ENCODE results near the gene ANAPC2.

Gene ANAPC2

GRCh38 chr9:137188490-137189296 lies at the start of gene ANAPC2, which contains the start of gene SSNA1:
TSS of gene ANAPC2 (minus strand) at chr9:137188560. CDS start at chr9:137188532, 28 bp downstream.
TSS of gene SSNA1 (plus strand) at chr9:137188676. CDS start at chr9:137188727, 51 bp downstream.
- peak; percentile 95 for DNase-seq (ENCODE audit: low read depth)

DNA sequence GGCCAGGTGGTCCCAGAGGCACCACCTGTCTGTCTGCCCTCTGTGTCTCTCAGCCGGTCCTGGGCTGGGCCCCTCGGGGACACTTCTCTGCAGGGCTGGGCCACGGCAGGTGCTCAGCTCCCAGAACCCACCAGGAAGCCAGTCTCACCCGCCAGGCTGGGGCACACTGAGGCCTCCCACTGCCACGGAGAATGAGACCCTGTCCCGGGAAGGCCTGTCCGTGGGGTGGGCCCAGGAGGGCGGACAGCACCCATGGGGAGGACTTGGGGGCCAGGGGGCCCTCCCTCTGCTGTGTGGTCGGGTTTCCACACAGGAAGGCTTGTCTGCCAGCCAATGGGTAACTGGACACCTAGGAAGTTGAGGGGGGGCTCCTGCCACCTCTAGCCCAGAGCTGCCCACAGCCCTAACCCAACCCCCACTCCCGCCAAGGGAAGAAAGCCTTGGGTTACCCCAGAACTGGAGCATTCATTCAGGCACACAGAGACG lies 48.6 kb upstream of the ANAPC2 start:
- DNase-seq (ENCODE audit: low read depth), result no peak

- DNase-seq (ENCODE audit: low read depth), result peak; percentile 88
Observed at GRCh38 chr9:137236238-137236935, 48.0 kb upstream of the ANAPC2 start.

DNA sequence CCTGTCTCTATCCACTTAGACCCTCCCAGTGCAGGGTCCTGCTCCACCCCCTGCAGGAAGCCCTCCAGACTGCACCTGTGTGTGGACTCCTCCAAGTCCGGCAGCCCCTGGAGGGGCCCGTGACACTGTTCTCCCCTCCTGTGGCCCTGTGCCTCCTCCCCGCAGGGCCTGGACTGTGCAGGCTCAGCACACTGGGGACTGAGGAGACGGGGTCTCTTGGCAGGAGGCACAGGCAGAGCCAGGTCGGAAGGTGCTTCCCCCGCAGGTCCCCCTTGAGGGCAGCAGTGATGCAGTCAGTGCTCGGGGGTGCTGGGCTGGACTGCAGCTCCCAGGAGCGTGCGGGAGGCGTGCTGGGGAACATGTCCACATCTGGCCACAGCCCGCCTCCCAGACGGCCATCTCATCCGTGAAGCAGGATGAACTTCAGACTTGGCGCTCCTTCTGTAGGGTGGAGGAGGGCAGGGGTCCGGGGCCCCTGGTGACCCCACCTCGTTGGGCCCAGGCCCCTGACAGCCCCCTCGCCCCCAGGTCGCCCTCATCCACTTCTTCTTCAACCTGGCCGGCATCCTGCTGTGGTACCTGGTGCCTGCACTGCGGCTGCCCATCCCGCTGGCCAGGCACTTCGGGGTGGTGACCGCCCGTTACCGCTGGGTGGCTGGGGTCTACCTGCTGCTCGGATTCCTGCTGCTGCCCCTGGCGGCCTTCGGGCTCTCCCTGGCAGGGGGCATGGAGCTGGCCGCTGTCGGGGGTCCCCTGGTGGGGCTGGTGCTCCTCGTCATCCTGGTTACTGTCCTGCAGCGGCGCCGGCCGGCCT lies 47.3 kb upstream of the ANAPC2 start:
- DNase-seq (ENCODE audit: low read depth), result no peak

DNA sequence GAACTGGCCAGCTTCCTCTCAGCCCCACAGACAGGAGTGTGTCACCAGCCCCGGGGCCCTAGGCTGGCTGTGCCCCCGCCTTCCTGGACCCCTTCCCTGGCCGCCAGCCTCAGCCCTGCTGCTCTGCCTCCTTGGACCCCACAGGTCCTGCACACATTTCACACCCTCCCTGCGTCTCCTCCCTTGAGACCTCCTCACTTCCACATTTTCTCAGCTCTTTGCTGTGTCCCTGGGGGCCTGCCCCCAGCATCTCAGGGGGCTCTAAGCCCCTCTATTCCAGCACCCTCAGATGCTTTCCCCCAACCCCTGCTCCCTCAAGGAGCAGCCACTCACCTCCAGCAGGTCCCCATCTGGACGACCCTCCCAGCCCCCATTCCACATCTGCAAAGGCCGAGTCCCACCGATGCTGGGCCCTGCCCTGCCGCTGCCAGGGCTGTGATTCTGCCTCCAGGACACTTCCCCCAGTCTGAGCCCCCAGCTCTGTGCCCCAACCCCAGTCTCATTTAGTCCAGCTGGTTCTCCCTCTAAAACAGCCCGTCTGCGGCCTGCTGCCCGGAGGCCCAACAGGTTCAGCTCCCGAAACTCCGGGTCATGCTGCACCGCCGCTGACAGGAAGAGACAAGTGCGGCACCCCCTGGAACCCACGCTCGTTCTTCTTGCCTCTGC lies 46.5 kb upstream of the ANAPC2 start:
- no peak for DNase-seq (ENCODE audit: low read depth)

DNA sequence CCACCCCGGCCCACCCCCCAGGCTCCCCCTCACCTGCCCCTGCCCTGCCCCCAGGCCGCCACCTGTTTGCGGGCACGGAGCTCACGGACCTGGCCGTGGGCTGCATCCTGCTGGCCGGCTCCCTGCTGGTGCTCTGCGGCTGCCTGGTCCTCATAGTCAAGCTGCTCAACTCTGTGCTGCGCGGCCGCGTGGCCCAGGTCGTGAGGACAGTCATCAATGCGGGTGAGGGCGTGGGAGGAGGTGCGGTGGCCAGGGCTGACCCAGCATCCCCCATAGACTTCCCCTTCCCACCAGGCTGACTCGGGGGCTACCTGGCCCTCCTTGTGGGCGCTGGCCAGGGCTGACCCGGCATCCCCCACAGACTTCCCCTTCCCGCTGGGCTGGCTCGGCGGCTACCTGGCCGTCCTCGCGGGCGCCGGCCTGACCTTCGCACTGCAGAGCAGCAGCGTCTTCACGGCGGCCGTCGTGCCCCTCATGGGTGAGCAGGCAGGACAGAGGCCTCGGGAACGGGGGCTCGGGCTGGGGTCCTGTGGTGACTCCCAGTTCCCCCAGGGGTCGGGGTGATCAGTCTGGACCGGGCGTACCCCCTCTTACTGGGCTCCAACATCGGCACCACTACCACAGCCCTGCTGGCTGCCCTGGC lies 45.8 kb upstream of the ANAPC2 start:
- no peak for DNase-seq (ENCODE audit: low read depth)

GRCh38 chr9:137233143-137233980 lies 45.0 kb upstream of the ANAPC2 start:
- DNase-seq (ENCODE audit: low read depth), result no peak

DNA sequence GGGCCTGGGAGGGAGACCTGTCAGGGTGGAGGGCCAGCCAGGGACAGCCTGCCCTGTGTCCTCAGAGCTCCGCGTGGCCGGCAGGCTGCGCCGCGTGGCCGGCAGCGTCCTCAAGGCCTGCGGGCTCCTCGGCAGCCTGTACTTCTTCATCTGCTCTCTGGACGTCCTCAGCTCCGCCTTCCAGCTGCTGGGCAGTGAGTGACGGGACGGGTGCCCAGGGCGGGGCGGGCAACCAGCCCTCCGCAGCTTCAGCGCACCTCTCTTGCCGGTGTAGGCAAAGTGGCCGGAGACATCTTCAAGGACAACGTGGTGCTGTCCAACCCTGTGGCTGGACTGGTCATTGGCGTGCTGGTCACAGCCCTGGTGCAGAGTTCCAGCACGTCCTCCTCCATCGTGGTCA lies 44.1 kb upstream of the ANAPC2 start:
- no peak for DNase-seq (ENCODE audit: low read depth)

DNA sequence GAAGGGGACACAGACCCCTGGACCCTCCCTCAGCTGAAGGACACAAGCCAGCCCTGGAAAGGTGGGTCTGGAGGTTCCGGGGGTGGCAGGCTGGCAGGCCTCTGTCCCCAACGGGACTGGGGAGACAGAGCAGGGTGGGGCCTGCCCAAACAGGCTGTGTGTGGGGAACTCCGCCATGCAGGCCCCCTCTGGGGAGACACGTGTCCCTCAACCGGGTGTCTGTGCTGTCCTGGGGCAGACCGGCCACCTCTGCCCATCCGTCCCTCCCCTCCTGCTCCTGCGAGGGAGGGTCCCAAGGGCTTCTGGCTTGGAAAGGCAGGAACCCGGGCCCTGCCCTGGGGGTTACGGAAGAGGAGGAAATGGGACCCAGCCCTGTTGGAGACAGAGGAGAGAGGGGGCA lies 43.7 kb upstream of the ANAPC2 start:
- DNase-seq (ENCODE audit: low read depth), result no peak

DNA sequence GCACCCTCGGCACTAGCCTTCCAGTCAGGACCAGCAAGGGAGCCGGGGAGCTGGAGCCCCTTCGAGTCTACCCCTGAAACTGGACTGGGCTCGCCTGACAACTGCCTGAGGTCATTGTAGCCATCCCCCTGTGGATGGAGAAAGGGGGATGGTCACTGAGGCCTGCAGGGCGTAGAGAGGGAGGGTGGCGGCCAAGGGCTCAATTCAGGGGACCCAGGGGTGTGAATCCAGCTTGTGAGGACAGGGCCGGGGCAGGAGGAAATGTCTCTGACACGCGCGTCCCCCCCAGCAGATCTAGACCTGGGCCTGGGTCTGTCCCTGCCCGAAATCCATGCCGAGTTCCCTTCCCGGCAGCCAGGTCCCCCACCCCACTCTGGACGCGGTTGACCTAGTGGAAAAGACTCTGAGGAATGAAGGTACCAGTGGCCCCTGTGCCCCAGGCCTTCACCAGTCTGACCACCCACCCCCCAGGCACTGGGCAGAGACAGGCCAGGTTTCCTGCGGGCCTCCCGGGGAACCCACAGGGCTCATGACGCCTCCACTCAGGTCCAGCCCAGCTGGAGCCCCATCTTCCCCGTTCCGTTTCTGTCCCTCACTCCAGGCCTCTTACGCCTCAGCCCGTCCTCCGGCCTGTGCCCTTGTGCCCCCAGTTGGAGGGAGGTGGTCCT lies 43.1 kb upstream of the ANAPC2 start:
- DNase-seq (ENCODE audit: low read depth), result no peak

DNA sequence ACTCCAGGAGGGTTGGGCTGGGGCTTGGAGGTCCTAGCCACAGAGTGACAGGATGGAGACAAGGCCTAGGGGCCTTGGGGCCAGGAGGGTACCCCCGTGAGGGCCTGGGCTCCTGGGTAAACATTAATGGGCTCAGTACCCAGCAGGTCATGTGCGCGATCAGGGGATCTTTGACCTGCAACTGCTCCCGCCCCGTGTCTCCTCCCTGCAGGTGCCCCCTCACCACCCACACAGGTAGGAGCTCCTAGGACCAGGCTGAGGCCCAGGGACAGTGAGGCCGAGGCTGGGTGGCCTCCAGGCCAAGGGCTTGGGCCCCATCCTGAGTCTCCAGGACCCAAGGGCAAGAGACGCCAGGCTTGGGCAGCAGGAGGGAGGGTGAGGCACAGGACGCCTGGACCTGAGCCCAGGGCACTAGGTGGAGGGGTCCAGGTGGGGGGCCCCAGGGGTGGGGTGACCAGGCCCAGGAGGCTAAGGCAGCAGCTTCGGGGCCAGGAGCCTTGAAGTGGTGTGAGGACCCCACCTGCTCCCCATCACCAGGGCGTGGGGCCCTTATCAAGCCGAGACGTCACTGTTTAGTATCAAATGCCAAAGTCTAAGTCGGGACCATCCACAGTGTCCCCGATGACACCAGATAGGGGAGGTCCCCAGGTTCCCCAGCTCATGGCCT lies 42.5 kb upstream of the ANAPC2 start, which contains the start of gene SLC34A3:
TSS of gene SLC34A3 (plus strand) at position 197 of the 667 bp plus-strand sequence. CDS start 802 bp downstream, outside the sequence.
- no peak for DNase-seq (ENCODE audit: low read depth)

- DNase-seq (ENCODE audit: low read depth), result no peak
Observed at GRCh38 chr9:137229903-137230704, 41.7 kb upstream of the ANAPC2 start.

DNA sequence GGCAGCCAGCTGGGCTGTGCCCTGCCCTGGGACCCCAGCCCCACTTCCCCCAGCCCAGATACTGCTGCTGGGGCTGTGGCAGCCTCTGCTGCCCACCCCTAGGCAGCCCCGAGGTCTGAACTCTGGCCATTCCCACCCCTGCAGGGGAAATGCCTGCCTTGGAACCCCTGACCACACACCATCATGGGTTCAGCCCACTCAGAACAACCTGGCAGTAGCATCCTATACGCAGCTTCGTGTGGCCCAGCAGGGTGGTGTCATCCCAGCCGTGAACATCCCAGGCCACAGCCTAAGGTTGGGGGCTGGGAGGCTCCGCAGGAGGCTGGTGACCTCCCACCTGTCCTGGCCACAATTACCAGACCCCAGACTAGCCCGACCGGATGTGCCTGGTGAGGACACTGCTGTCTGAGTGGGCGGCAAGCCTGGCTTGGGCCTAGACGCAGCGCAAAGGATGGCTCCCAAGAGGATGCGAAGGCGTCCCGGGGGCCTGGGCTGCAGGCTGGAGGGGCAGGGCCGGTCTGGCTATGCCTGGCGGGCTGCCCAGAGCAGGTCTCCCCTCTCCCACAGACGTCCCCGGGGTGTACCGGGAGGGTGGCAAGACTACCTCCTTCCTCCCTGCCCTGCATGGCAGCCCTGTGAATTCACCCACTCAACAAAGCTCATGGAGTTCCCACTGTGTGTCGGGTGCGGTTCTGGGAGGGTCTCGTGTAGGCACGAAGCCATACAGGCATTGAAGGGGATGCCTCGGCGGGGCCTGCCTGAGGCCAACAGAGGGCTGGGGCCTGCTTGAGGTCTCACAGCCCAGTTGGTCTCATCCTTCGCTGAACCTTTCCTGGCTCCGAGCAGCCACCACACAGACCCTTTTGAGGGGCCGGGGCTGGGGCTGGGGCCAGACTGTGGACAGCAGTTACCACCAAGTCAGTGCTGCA lies 40.9 kb upstream of the ANAPC2 start:
- DNase-seq (ENCODE audit: low read depth), result no peak

- no peak for DNase-seq (ENCODE audit: low read depth)
Observed at GRCh38 chr9:137228506-137228967, 40.2 kb upstream of the ANAPC2 start.

DNA sequence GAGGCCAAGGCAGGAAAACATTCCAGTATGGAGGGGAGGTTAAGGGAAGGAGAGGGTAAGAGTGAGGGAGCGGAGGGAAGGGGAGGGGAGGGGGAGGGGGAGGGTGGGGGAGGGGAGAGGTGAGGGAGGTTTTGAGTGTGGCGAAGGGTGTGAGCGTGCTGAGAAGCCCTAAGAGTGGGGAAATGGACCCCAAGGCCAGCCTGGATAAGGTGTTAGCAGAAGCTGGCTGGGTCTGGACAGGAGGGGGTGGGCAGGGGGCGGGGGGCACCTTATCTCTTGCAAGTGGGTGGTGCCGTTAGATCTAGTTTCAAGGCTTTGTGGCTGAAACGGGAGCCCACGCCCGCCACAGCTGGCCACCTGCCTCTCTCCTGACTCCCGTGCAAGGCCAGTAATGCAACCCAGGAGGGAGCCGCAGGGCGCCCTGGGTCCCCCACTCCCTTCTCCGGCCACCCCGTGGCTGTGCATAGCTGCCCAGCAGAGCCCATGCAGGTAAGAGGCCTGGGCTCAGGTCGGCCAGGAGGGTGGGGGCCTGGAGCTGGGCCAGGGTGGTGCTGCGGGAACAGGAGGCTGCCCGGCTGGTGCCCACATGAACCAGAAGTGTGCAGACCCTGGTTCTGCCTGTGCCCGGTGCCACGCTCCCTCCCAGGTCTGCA lies 39.6 kb upstream of the ANAPC2 start:
- DNase-seq (ENCODE audit: low read depth), result no peak
